ENCODE measurements around the gene BBS7. TPM values are rescaled to one million over a fixed set of nuclear protein-coding genes. Genes with fewer than 3 reads are reported as not detected.

The BBS7 gene
- total RNA-seq, 1 experiment from 2014 or later = 25.5 TPM

- no peak overlapping the region for H3K4me3 Mint-ChIP-seq (ENCODE audit: unreplicated experiment)
- H3K27me3 Mint-ChIP-seq (ENCODE audit: insufficient read depth, unreplicated experiment) = no peaks in the 10 kb centered on the region
- intact Hi-C loops (cut with micrococcal nuclease) = no loop called here
- H3K9me3 Mint-ChIP-seq (ENCODE audit: unreplicated experiment) = no peaks in the 10 kb centered on the region
- ChIA-PET CTCF (no interaction called here), POLR2A (no interaction called here)
- TF ChIP-seq, protein P1, sequence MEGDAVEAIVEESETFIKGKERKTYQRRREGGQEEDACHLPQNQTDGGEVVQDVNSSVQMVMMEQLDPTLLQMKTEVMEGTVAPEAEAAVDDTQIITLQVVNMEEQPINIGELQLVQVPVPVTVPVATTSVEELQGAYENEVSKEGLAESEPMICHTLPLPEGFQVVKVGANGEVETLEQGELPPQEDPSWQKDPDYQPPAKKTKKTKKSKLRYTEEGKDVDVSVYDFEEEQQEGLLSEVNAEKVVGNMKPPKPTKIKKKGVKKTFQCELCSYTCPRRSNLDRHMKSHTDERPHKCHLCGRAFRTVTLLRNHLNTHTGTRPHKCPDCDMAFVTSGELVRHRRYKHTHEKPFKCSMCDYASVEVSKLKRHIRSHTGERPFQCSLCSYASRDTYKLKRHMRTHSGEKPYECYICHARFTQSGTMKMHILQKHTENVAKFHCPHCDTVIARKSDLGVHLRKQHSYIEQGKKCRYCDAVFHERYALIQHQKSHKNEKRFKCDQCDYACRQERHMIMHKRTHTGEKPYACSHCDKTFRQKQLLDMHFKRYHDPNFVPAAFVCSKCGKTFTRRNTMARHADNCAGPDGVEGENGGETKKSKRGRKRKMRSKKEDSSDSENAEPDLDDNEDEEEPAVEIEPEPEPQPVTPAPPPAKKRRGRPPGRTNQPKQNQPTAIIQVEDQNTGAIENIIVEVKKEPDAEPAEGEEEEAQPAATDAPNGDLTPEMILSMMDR (IDR thresholded peaks at IDR 0.05; ENCODE audit: unreplicated experiment) = no peak
- H3K4me1 Mint-ChIP-seq (ENCODE audit: insufficient read depth, unreplicated experiment) = no peaks in the 10 kb centered on the region
- BruUV-seq (replicated peaks) = no TSS peak
- H3K36me3 Mint-ChIP-seq (ENCODE audit: insufficient read depth, unreplicated experiment) = peaks cover 33% of the 10 kb centered on the region
- H3K27ac Mint-ChIP-seq (ENCODE audit: low read depth, unreplicated experiment) = no peak overlapping the region
- DNase-seq (ENCODE audit: unreplicated experiment) = no peak
Observed at GRCh38 chr4:121860121-121860520, 10.2 kb downstream of the BBS7 start.

- CTCF ChIA-PET = no interaction called here
- BruUV-seq (replicated peaks) = no TSS peak
- intact Hi-C loops (cut with micrococcal nuclease) = no loop called here
- Mint-ChIP-seq H3K36me3 (ENCODE audit: insufficient read depth, unreplicated experiment) (peaks cover 48% of the 10 kb centered on the region), H3K4me3 (ENCODE audit: unreplicated experiment) (no peak overlapping the region), H3K4me1 (ENCODE audit: insufficient read depth, unreplicated experiment) (no peaks in the 10 kb centered on the region), H3K9me3 (ENCODE audit: unreplicated experiment) (no peaks in the 10 kb centered on the region), H3K27me3 (ENCODE audit: insufficient read depth, unreplicated experiment) (no peaks in the 10 kb centered on the region), H3K27ac (ENCODE audit: low read depth, unreplicated experiment) (peak overlapping the region; percentile 21)
- POLR2A ChIA-PET = no interaction called here
- DNase-seq (ENCODE audit: unreplicated experiment) = no peak
- TF ChIP-seq, protein P1 (IDR thresholded peaks at IDR 0.05; ENCODE audit: unreplicated experiment) = no peak
Observed at GRCh38 chr4:121851354-121851753, 18.9 kb downstream of the BBS7 start.

DNA sequence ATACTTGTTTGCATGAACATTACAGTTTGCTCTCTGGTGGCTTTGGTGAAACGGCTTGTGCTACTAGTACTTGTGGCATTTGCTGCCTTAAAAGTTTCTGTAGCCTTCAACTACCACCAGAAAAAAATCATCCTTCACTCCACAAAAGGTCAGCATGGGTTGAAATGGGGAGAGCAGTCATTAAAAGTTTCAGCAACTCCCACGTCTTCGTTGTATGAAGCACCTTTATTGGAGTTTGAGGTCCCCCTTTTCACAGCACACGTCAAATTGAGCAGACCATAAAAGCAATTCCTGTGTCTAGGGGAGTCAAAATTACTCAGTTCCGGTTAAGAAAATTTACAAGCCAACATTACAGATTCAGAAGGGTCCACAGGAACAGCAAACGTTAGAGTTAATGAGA lies 23.6 kb downstream of the BBS7 start:
- Mint-ChIP-seq H3K9me3 (ENCODE audit: unreplicated experiment) (no peaks in the 10 kb centered on the region), H3K27ac (ENCODE audit: low read depth, unreplicated experiment) (no peak overlapping the region), H3K4me3 (ENCODE audit: unreplicated experiment) (no peak overlapping the region), H3K27me3 (ENCODE audit: insufficient read depth, unreplicated experiment) (no peaks in the 10 kb centered on the region), H3K36me3 (ENCODE audit: insufficient read depth, unreplicated experiment) (peaks cover 75% of the 10 kb centered on the region), H3K4me1 (ENCODE audit: insufficient read depth, unreplicated experiment) (no peaks in the 10 kb centered on the region)
- no peak for DNase-seq (ENCODE audit: unreplicated experiment)
- BruUV-seq (replicated peaks) = no TSS peak
- TF ChIP-seq, protein P1 (IDR thresholded peaks at IDR 0.05; ENCODE audit: unreplicated experiment) = no peak
- POLR2A ChIA-PET = no interaction called here
- intact Hi-C loops (cut with micrococcal nuclease) = no loop called here
- CTCF ChIA-PET = no interaction called here

- intact Hi-C loops (cut with micrococcal nuclease) = no loop called here
- BruUV-seq (replicated peaks) = no TSS peak
- DNase-seq (ENCODE audit: unreplicated experiment) = no peak
- Mint-ChIP-seq H3K4me3 (ENCODE audit: unreplicated experiment) (no peak overlapping the region), H3K4me1 (ENCODE audit: insufficient read depth, unreplicated experiment) (no peaks in the 10 kb centered on the region), H3K9me3 (ENCODE audit: unreplicated experiment) (no peaks in the 10 kb centered on the region), H3K36me3 (ENCODE audit: insufficient read depth, unreplicated experiment) (peaks cover 76% of the 10 kb centered on the region), H3K27me3 (ENCODE audit: insufficient read depth, unreplicated experiment) (no peaks in the 10 kb centered on the region), H3K27ac (ENCODE audit: low read depth, unreplicated experiment) (no peak overlapping the region)
- POLR2A ChIA-PET = no interaction called here
- TF ChIP-seq, protein P1 (IDR thresholded peaks at IDR 0.05; ENCODE audit: unreplicated experiment) = no peak
- CTCF ChIA-PET = no interaction called here
Observed at GRCh38 chr4:121842862-121843261, 27.4 kb downstream of the BBS7 start.
